ENCODE data around the gene HSBP1. TPM values are rescaled to one million over a fixed set of nuclear protein-coding genes. Genes with fewer than 3 reads are reported as not detected.

Gene HSBP1
- total RNA-seq, 1 experiment from 2014 or later = 230 TPM

DNA sequence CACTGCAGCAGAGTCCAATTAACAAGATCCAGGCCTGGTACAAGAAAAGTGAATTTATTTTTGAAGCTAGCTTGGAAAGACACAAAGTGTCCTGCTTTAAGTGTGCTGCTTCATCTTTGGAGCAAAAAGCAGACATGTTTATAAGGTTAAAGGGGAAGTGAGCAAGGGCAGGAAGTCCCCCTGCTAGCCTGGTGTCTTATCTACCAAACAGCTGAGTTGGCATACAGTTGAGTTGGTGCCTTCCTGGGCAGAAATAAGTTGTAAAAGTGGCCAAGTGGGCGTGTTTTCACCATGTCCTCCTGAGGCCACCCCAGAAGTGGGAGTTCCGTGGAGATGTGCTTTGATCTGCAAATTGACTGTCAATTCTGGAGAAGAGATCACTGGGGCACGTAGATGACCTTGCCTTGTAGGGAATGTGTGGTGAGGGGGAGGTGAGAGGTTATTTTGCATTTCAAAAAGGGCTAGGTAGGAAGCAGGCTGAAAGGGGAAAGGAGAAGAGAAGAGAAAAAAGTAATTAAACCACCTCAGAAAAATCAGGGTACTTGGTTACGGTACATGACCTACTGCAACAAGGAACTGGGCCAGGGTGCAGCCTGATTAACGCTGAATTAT, 38.3 kb upstream of the HSBP1 start:
- no peak overlapping the region for H2BK12ac ChIP-seq (ENCODE audit: insufficient read length, low read depth, low read length)
- no peak overlapping the region for H2AK5ac ChIP-seq (ENCODE audit: insufficient read length, low read length)
- H3K23me2 ChIP-seq (ENCODE audit: insufficient read length, low read depth, low read length, poor library complexity, severe bottlenecking) = no peaks in the 10 kb centered on the region
- H2BK20ac ChIP-seq (ENCODE audit: low read depth, low read length, poor library complexity, severe bottlenecking) = no peak overlapping the region
- peaks cover 12% of the 10 kb centered on the region; the same call in 1 of the 2 replicates for H3K4me1 ChIP-seq (ENCODE audit: insufficient read depth, low read length)
- H3K4me2 ChIP-seq (ENCODE audit: insufficient read depth, insufficient read length, low read length) = peak overlapping the region; percentile 4
- no peak overlapping the region for H3K9ac ChIP-seq (ENCODE audit: extremely low read depth, insufficient read length, low read length)
- peak; percentile 40 for DNase-seq
- TF ChIP-seq, protein P1, sequence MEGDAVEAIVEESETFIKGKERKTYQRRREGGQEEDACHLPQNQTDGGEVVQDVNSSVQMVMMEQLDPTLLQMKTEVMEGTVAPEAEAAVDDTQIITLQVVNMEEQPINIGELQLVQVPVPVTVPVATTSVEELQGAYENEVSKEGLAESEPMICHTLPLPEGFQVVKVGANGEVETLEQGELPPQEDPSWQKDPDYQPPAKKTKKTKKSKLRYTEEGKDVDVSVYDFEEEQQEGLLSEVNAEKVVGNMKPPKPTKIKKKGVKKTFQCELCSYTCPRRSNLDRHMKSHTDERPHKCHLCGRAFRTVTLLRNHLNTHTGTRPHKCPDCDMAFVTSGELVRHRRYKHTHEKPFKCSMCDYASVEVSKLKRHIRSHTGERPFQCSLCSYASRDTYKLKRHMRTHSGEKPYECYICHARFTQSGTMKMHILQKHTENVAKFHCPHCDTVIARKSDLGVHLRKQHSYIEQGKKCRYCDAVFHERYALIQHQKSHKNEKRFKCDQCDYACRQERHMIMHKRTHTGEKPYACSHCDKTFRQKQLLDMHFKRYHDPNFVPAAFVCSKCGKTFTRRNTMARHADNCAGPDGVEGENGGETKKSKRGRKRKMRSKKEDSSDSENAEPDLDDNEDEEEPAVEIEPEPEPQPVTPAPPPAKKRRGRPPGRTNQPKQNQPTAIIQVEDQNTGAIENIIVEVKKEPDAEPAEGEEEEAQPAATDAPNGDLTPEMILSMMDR (conservative IDR thresholded peaks at IDR 0.05) = no peak
- H3K79me1 ChIP-seq (ENCODE audit: insufficient read depth, low read depth, low read length, poor library complexity, severe bottlenecking) = no peaks in the 10 kb centered on the region
- H4K20me1 ChIP-seq (ENCODE audit: control insufficient read depth, insufficient read depth, insufficient read length) = no peaks in the 10 kb centered on the region
- no peak overlapping the region for H3T11ph ChIP-seq (ENCODE audit: low read length)
- H3K27ac ChIP-seq (ENCODE audit: insufficient read length, low read depth, low read length) = peak overlapping the region; percentile 65
- Mint-ChIP-seq H3K27me3 (ENCODE audit: low read depth) (no peaks in the 10 kb centered on the region), H3K36me3 (ENCODE audit: insufficient read depth in 1 of 3, low read depth in 3 of 3) (no peaks in the 10 kb centered on the region; a peak in 1 of 7 replicates), H3K27ac (peak overlapping the region in 2 of 3 experiments; percentile 0 to 8; a peak in 2 of 7 replicates), H3K4me1 (peaks cover 32 to 35% of the 10 kb centered on the region in 2 experiments), H3K4me3 (peak overlapping the region in 1 of 2 experiments; percentile 24; a peak in 3 of 5 replicates), H3K9me3 (peaks cover 0 to 3% of the 10 kb centered on the region in 2 experiments; a peak in 2 of 5 replicates)
- H3K14ac ChIP-seq (ENCODE audit: insufficient read depth, low read length) = no peak overlapping the region
- H4K8ac ChIP-seq (replicated peaks; ENCODE audit: insufficient read length, low read depth, low read length) = no peak overlapping the region
- no peaks in the 10 kb centered on the region for H3K79me2 ChIP-seq (ENCODE audit: insufficient read depth, low read length)
- H2AFZ ChIP-seq (ENCODE audit: low read length) = no peak overlapping the region
- H3K18ac ChIP-seq (ENCODE audit: insufficient read length, low read depth, low read length) = no peak overlapping the region
- no CpG with 5 or more reads among the region's 5 CpGs for WGBS (ENCODE audit: extremely low coverage, insufficient read length, low lambda C conversion rate)
- no peak overlapping the region for H4K5ac ChIP-seq (ENCODE audit: insufficient read length, low read depth, low read length)
- no peaks in the 10 kb centered on the region for H3K9me3 ChIP-seq (ENCODE audit: control insufficient read depth, low read depth, low read length)
- no peaks in the 10 kb centered on the region for H3K27me3 ChIP-seq (ENCODE audit: insufficient read depth, low read length)
- H4K91ac ChIP-seq (ENCODE audit: insufficient read length, low read depth, low read length) = no peak overlapping the region
- H3K56ac ChIP-seq (ENCODE audit: insufficient read length, low read depth, low read length) = no peak overlapping the region
- no peak overlapping the region for H3K23ac ChIP-seq (ENCODE audit: insufficient read length, low read depth, low read length)
- no peak overlapping the region for H2BK120ac ChIP-seq (ENCODE audit: low read depth, low read length, poor library complexity, severe bottlenecking)
- H3K4ac ChIP-seq (ENCODE audit: low read depth, low read length) = no peak overlapping the region
- H2BK5ac ChIP-seq (ENCODE audit: insufficient read length, low read length) = no peak overlapping the region
- no peak overlapping the region for H2BK15ac ChIP-seq (ENCODE audit: low read depth, low read length)
